K562 (cell line): ENCODE results near the gene PEX13. TPM values are rescaled to one million over a fixed set of nuclear protein-coding genes. Genes with fewer than 3 reads are reported as not detected.
A peak's percentile ranks its signal among the peaks of the same experiment; 100 is the strongest.

Experiments
- CTBP1 ChIP-seq: fragments of 450-650 bp; IDR thresholded peaks from 2 replicates; pipeline ENCODE4 v1.6.1; 2016; ENCODE audit warnings: borderline replicate concordance
- HMBOX1 ChIP-seq: sonication (generic); IDR thresholded peaks from 2 replicates; pipeline ENCODE4 v1.6.1; 2016
- MAFG ChIP-seq: fragments of 450-650 bp; conservative IDR thresholded peaks from 2 replicates; pipeline ENCODE4 v1.6.1; 2016; ENCODE audit warnings: missing genetic modification characterization, missing compliant biosample characterization
- MTA2 ChIP-seq: fragments of 450-650 bp; IDR thresholded peaks from 2 replicates; pipeline ENCODE4 v1.6.1; 2016; ENCODE audit warnings: low read depth
- MXI1 ChIP-seq: IDR thresholded peaks from 2 replicates; pipeline ENCODE4 v1.6.1; 2011; ENCODE audit warnings: low read depth, mild to moderate bottlenecking, improper control_type of control experiment, low read length
- RERE ChIP-seq: sonication (generic); formaldehyde crosslinking; IDR thresholded peaks from 2 replicates; pipeline ENCODE4 v1.8.0; 2023; ENCODE audit warnings: missing genetic modification reagents, mild to moderate bottlenecking, borderline replicate concordance
- TCF7L2 ChIP-seq: fragments of 150-350 bp; IDR thresholded peaks from 2 replicates; pipeline ENCODE4 v1.6.1; 2016; ENCODE audit warnings: low read depth, mild to moderate bottlenecking, low read length, moderate library complexity
- ZBTB49 ChIP-seq: sonication (generic); formaldehyde crosslinking; IDR thresholded peaks from 2 replicates; pipeline ENCODE4 v1.8.0; 2022; ENCODE audit warnings: missing genetic modification reagents, mild to moderate bottlenecking, borderline replicate concordance
- ZNF263 ChIP-seq: sonication (generic); formaldehyde crosslinking; IDR thresholded peaks from 2 replicates; pipeline ENCODE4 v1.8.0; 2022; ENCODE audit warnings: mild to moderate bottlenecking, missing genetic modification reagents, borderline replicate concordance
- ZNF445 ChIP-seq: fragments of 250-450 bp; sonication (Bioruptor Pico); IDR thresholded peaks from 2 replicates; pipeline ENCODE4 v1.4.0; 2020; ENCODE audit warnings: low read depth, mild to moderate bottlenecking, moderate library complexity
- ZNF668 ChIP-seq: fragments of 250-450 bp; sonication (Bioruptor Pico); IDR thresholded peaks from 2 replicates; pipeline ENCODE4 v1.8.0; 2022; ENCODE audit warnings: mild to moderate bottlenecking, inconsistent platforms
- ZNF695 ChIP-seq: fragments of 450-650 bp; formaldehyde crosslinking; IDR thresholded peaks from 2 replicates; pipeline ENCODE4 v1.4.0; 2020; ENCODE audit warnings: mild to moderate bottlenecking, moderate library complexity
- ZNF79 ChIP-seq: fragments of 250-450 bp; sonication (Bioruptor Pico); IDR thresholded peaks from 2 replicates; pipeline ENCODE4 v1.4.0; 2020; ENCODE audit warnings: low read depth, mild to moderate bottlenecking, moderate library complexity
- polyA plus RNA-seq, 8 experiments: library from polyadenylated mRNA; depleted of rRNA in 4 of 8; stranded (reverse) in 5 of 8; unstranded in 3 of 8; fragments of >200 nt; fragmentation: Nextera tagmentation in 2 of 8; fragmentation: Illumina TruSeq in 1 of 8; extraction: Ambion mirVana in 2 of 8; extraction: Trizol in 1 of 8; gene quantifications; 2 replicates each; pipeline versions ENCODE4 v1.2.1 to v1.2.3, GENCODE V29; 2011 to 2014; ENCODE audit warnings: inconsistent platforms in 1 of 8, missing spikeins in 1 of 8
- total RNA-seq, 7 experiments: library from RNA; depleted of rRNA in 6 of 7; stranded (reverse); fragments of >200 nt in 6 of 7; fragmentation: Illumina TruSeq in 2 of 7; extraction: Trizol in 2 of 7; gene quantifications; 2 replicates each; pipeline versions ENCODE4 v1.2.1 to v1.2.3, GENCODE V29; 2011 to 2021; ENCODE audit warnings: low replicate concordance in 1 of 7
- TF ChIP-seq, protein P1 (sequence below): fragments of 450-650 bp; IDR thresholded peaks from 2 replicates; pipeline ENCODE4 v1.7.0; 2016; ENCODE audit warnings: borderline replicate concordance
- TF ChIP-seq, protein P2 (sequence below): fragments of 250-450 bp; sonication (Bioruptor Pico); IDR thresholded peaks from 2 replicates; pipeline ENCODE4 v1.5.0; 2021

The PEX13 gene
- total and polyA plus RNA-seq, 9 of the 15 experiments (the other 6 are each of a cell fraction or from before 2014, with no cell fraction given): 4.0 to 30.4 (median 18.8) TPM

DNA sequence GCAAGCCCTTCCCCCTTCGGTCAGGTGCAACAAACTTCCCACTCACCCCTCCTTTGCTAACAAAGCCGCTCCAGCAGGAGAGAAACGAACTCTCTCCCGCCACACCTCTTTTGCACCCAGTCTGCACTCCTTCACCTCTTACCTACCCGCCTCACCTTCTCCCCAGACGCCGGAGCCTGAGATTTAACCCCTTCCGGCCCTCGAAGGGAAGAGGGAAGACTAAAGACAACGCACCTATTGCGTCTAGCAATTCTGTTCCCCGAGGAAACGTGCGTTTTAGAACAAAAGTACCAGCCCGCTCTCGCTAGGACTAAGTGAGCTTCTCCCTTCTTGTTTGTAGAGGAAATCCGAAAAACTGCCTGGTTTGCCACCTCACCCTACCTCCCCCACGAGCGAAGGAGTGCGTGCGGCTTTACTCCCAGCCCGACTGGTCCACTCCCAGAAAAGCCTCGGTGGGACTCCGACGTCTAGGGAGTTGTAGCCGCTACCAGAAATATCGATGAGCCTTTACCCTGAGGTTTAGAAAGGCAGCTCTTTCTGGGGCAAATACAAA, 441 bp upstream of the PEX13 start (continued):
- TF ChIP-seq RERE (CRISPR knock-in tag): no peak
- 0 out of 2 replicates have a peak, but pooled peaks have one; percentile 18 for TF ChIP-seq MAFG (tag)
- TF ChIP-seq ZNF695: no peak
- TF ChIP-seq TCF7L2: no peak
- TF ChIP-seq, protein P1, sequence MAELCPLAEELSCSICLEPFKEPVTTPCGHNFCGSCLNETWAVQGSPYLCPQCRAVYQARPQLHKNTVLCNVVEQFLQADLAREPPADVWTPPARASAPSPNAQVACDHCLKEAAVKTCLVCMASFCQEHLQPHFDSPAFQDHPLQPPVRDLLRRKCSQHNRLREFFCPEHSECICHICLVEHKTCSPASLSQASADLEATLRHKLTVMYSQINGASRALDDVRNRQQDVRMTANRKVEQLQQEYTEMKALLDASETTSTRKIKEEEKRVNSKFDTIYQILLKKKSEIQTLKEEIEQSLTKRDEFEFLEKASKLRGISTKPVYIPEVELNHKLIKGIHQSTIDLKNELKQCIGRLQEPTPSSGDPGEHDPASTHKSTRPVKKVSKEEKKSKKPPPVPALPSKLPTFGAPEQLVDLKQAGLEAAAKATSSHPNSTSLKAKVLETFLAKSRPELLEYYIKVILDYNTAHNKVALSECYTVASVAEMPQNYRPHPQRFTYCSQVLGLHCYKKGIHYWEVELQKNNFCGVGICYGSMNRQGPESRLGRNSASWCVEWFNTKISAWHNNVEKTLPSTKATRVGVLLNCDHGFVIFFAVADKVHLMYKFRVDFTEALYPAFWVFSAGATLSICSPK: no peak
- TF ChIP-seq MXI1: no peak
- no peak for TF ChIP-seq ZBTB49 (CRISPR knock-in tag)
- TF ChIP-seq MTA2: no peak
- no peak for TF ChIP-seq ZNF445 (CRISPR knock-in tag)
- TF ChIP-seq, protein P2, sequence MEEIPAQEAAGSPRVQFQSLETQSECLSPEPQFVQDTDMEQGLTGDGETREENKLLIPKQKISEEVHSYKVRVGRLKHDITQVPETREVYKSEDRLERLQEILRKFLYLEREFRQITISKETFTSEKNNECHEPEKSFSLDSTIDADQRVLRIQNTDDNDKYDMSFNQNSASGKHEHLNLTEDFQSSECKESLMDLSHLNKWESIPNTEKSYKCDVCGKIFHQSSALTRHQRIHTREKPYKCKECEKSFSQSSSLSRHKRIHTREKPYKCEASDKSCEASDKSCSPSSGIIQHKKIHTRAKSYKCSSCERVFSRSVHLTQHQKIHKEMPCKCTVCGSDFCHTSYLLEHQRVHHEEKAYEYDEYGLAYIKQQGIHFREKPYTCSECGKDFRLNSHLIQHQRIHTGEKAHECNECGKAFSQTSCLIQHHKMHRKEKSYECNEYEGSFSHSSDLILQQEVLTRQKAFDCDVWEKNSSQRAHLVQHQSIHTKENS (CRISPR knock-in tag): no peak
- TF ChIP-seq ZNF263 (CRISPR knock-in tag): no peak
- TF ChIP-seq CTBP1: peak; percentile 78; the same call in 1 of the 2 replicates
- TF ChIP-seq HMBOX1: no peak
- TF ChIP-seq ZNF79 (CRISPR knock-in tag): no peak
- no peak for TF ChIP-seq ZNF668 (CRISPR knock-in tag)
